HepG2 (cell line): Measurements from ENCODE around the gene SMIM11. TPM values are rescaled to one million over a fixed set of nuclear protein-coding genes. Genes with fewer than 3 reads are reported as not detected.

Experiments
- BORCS8-MEF2B ChIP-seq: sonication (generic); formaldehyde crosslinking; IDR thresholded peaks from 2 replicates; pipeline ENCODE4 v1.8.0; 2022; ENCODE audit warnings: mild to moderate bottlenecking, missing genetic modification reagents
- EED ChIP-seq: sonication (generic); formaldehyde crosslinking; IDR thresholded peaks from 2 replicates; pipeline ENCODE4 v1.5.0; 2020; ENCODE audit warnings: mild to moderate bottlenecking, missing genetic modification reagents
- FOSL2 ChIP-seq: sonication (generic); formaldehyde crosslinking; IDR thresholded peaks from 2 replicates; pipeline ENCODE4 v1.4.0; 2020; ENCODE audit warnings: missing genetic modification reagents
- HES4 ChIP-seq: sonication (generic); formaldehyde crosslinking; IDR thresholded peaks from 2 replicates; pipeline ENCODE4 v1.9.0; 2021; ENCODE audit warnings: mild to moderate bottlenecking, missing genetic modification reagents, borderline replicate concordance
- NFRKB ChIP-seq: fragments of 450-650 bp; IDR thresholded peaks from 2 replicates; pipeline ENCODE4 v1.6.1; 2017
- NR3C1 ChIP-seq: sonication (generic); formaldehyde crosslinking; IDR thresholded peaks from 2 replicates; pipeline ENCODE4 v1.4.0; 2020; ENCODE audit warnings: missing genetic modification reagents
- PRDM15 ChIP-seq: sonication (generic); formaldehyde crosslinking; IDR thresholded peaks from 2 replicates; pipeline ENCODE4 v1.4.0; 2020; ENCODE audit warnings: missing genetic modification reagents
- ZFP36 ChIP-seq: fragments of 150-350 bp; IDR thresholded peaks from 2 replicates; pipeline ENCODE4 v1.6.1; 2018; ENCODE audit warnings: borderline replicate concordance, low read length, low read depth; ENCODE audit not compliant: partially characterized antibody
- ZMAT3 ChIP-seq: sonication (generic); formaldehyde crosslinking; conservative IDR thresholded peaks from 2 replicates; pipeline ENCODE4 v1.7.0; 2021; ENCODE audit warnings: missing genetic modification reagents
- ZNF275 ChIP-seq: sonication (generic); formaldehyde crosslinking; IDR thresholded peaks from 2 replicates; pipeline ENCODE4 v1.8.0; 2022; ENCODE audit warnings: missing genetic modification reagents, mild to moderate bottlenecking, inconsistent platforms, borderline replicate concordance
- ZNF276 ChIP-seq: sonication (generic); formaldehyde crosslinking; IDR thresholded peaks from 2 replicates; pipeline ENCODE4 v1.4.0; 2020; ENCODE audit warnings: mild to moderate bottlenecking, low read depth, missing genetic modification reagents
- ZNF605 ChIP-seq: sonication (generic); formaldehyde crosslinking; IDR thresholded peaks from 2 replicates; pipeline ENCODE4 v1.8.0; 2022; ENCODE audit warnings: mild to moderate bottlenecking, missing genetic modification reagents
- polyA plus RNA-seq, 8 experiments: library from polyadenylated mRNA; depleted of rRNA in 3 of 8; stranded (reverse) in 7 of 8; unstranded in 1 of 8; fragments of >200 nt; fragmentation: Illumina TruSeq in 4 of 8; extraction: Trizol in 4 of 8; gene quantifications; 2 replicates each; pipeline versions ENCODE4 v1.2.1 to v1.2.3, GENCODE V29; 2011 to 2016; ENCODE audit warnings: low read depth in 4 of 8, missing spikeins in 1 of 8, mixed read lengths in 1 of 8; ENCODE audit not compliant: insufficient read depth in 1 of 8
- total RNA-seq, 5 experiments: library from RNA; depleted of rRNA; stranded (reverse); fragments of >200 nt; fragmentation: Illumina TruSeq; extraction: Trizol; gene quantifications; 2 replicates each; pipeline ENCODE4 v1.2.3, GENCODE V29; 2016; ENCODE audit warnings: low read depth in 1 of 5
- TF ChIP-seq, protein P1 (sequence below): sonication (generic); formaldehyde crosslinking; IDR thresholded peaks from 2 replicates; pipeline ENCODE4 v1.5.1; 2020; ENCODE audit warnings: mild to moderate bottlenecking, missing genetic modification reagents
- TF ChIP-seq, protein P2 (sequence below): sonication (generic); formaldehyde crosslinking; IDR thresholded peaks from 2 replicates; pipeline ENCODE4 v1.4.0; 2020; ENCODE audit warnings: missing genetic modification reagents

Gene SMIM11
- total and polyA plus RNA-seq, 2 of the 13 experiments (the other 11 are each of a cell fraction or from before 2014, with no cell fraction given): 6.4 to 18.9 TPM

- TF ChIP-seq ZNF276 (no peak), BORCS8-MEF2B (CRISPR knock-in tag) (0 out of 2 replicates have a peak, but pooled peaks have one; percentile 31), NFRKB (no peak), ZNF605 (CRISPR knock-in tag) (no peak), HES4 (CRISPR knock-in tag) (no peak), EED (no peak), ZNF275 (CRISPR knock-in tag) (no peak), PRDM15 (no peak), NR3C1 (CRISPR knock-in tag) (no peak), ZFP36 (peak; percentile 15), ZMAT3 (CRISPR knock-in tag) (no peak), FOSL2 (CRISPR knock-in tag) (peak; percentile 47; the same call in 1 of the 2 replicates)
- TF ChIP-seq, protein P1, sequence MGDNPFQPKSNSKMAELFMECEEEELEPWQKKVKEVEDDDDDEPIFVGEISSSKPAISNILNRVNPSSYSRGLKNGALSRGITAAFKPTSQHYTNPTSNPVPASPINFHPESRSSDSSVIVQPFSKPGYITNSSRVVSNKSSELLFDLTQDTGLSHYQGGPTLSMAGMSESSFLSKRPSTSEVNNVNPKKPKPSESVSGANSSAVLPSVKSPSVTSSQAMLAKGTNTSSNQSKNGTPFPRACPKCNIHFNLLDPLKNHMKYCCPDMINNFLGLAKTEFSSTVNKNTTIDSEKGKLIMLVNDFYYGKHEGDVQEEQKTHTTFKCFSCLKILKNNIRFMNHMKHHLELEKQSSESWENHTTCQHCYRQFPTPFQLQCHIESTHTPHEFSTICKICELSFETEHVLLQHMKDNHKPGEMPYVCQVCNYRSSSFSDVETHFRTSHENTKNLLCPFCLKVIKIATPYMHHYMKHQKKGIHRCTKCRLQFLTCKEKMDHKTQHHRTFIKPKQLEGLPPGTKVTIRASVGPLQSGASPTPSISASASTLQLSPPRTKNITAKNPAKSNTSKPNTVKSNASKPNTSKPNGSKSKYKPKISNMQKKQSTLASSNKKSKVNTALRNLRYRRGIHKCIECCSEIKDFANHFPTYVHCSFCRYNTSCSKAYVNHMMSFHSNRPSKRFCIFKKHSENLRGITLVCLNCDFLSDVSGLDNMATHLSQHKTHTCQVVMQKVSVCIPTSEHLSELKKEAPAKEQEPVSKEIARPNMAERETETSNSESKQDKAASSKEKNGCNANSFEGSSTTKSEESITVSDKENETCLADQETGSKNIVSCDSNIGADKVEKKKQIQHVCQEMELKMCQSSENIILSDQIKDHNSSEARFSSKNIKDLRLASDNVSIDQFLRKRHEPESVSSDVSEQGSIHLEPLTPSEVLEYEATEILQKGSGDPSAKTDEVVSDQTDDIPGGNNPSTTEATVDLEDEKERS: peak; percentile 64; the same call in 1 of the 2 replicates
- TF ChIP-seq, protein P2, sequence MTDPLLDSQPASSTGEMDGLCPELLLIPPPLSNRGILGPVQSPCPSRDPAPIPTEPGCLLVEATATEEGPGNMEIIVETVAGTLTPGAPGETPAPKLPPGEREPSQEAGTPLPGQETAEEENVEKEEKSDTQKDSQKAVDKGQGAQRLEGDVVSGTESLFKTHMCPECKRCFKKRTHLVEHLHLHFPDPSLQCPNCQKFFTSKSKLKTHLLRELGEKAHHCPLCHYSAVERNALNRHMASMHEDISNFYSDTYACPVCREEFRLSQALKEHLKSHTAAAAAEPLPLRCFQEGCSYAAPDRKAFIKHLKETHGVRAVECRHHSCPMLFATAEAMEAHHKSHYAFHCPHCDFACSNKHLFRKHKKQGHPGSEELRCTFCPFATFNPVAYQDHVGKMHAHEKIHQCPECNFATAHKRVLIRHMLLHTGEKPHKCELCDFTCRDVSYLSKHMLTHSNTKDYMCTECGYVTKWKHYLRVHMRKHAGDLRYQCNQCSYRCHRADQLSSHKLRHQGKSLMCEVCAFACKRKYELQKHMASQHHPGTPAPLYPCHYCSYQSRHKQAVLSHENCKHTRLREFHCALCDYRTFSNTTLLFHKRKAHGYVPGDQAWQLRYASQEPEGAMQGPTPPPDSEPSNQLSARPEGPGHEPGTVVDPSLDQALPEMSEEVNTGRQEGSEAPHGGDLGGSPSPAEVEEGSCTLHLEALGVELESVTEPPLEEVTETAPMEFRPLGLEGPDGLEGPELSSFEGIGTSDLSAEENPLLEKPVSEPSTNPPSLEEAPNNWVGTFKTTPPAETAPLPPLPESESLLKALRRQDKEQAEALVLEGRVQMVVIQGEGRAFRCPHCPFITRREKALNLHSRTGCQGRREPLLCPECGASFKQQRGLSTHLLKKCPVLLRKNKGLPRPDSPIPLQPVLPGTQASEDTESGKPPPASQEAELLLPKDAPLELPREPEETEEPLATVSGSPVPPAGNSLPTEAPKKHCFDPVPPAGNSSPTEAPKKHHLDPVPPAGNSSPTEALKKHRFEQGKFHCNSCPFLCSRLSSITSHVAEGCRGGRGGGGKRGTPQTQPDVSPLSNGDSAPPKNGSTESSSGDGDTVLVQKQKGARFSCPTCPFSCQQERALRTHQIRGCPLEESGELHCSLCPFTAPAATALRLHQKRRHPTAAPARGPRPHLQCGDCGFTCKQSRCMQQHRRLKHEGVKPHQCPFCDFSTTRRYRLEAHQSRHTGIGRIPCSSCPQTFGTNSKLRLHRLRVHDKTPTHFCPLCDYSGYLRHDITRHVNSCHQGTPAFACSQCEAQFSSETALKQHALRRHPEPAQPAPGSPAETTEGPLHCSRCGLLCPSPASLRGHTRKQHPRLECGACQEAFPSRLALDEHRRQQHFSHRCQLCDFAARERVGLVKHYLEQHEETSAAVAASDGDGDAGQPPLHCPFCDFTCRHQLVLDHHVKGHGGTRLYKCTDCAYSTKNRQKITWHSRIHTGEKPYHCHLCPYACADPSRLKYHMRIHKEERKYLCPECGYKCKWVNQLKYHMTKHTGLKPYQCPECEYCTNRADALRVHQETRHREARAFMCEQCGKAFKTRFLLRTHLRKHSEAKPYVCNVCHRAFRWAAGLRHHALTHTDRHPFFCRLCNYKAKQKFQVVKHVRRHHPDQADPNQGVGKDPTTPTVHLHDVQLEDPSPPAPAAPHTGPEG (CRISPR knock-in tag): no peak
Measured at GRCh38 chr21:34351786-34352241, 23.5 kb upstream of the SMIM11 start (continued).
